Measurements from ENCODE around the gene TBRG4. TPM values are rescaled to one million over a fixed set of nuclear protein-coding genes. Genes with fewer than 3 reads are reported as not detected.

TBRG4 gene
- polyA plus RNA-seq, 1 donor from 2014 or later: 52.8 TPM

- H3K4me3 ChIP-seq (ENCODE audit: low read length): no peak overlapping the region
Observed at GRCh38 chr7:45132708-45133320, 21.3 kb upstream of the TBRG4 start.

GRCh38 chr7:45131891-45132290 is 20.4 kb upstream of the TBRG4 start:
- H3K79me2 ChIP-seq (replicated peaks; ENCODE audit: insufficient read depth, low read length): no peaks in the 10 kb centered on the region
- TF ChIP-seq TAF1 (IDR thresholded peaks at IDR 0.05; ENCODE audit: low read depth) (no peak), EP300 (conservative IDR thresholded peaks at IDR 0.05; ENCODE audit: poor library complexity, severe bottlenecking) (no peak), REST (IDR thresholded peaks at IDR 0.05; ENCODE audit: borderline replicate concordance) (no peak), EZH2 (IDR thresholded peaks at IDR 0.05; ENCODE audit: borderline replicate concordance, insufficient read depth, low read length, poor library complexity, severe bottlenecking) (no peak), MXI1 (conservative IDR thresholded peaks at IDR 0.05; ENCODE audit: poor library complexity, severe bottlenecking) (no peak), POLR2AphosphoS5 (IDR thresholded peaks at IDR 0.05) (no peak), SMC3 (conservative IDR thresholded peaks at IDR 0.05; ENCODE audit: poor library complexity) (no peak), RAD21 (conservative IDR thresholded peaks at IDR 0.05) (no peak)
- TF ChIP-seq, protein P1, sequence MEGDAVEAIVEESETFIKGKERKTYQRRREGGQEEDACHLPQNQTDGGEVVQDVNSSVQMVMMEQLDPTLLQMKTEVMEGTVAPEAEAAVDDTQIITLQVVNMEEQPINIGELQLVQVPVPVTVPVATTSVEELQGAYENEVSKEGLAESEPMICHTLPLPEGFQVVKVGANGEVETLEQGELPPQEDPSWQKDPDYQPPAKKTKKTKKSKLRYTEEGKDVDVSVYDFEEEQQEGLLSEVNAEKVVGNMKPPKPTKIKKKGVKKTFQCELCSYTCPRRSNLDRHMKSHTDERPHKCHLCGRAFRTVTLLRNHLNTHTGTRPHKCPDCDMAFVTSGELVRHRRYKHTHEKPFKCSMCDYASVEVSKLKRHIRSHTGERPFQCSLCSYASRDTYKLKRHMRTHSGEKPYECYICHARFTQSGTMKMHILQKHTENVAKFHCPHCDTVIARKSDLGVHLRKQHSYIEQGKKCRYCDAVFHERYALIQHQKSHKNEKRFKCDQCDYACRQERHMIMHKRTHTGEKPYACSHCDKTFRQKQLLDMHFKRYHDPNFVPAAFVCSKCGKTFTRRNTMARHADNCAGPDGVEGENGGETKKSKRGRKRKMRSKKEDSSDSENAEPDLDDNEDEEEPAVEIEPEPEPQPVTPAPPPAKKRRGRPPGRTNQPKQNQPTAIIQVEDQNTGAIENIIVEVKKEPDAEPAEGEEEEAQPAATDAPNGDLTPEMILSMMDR (IDR thresholded peaks at IDR 0.05; ENCODE audit: poor library complexity, severe bottlenecking): no peak

More at GRCh38 chr7:45132708-45133320, 21.3 kb upstream of the TBRG4 start:
- Histone ChIP-seq H2AFZ (ENCODE audit: low read depth, low read length) (no peak overlapping the region), H3F3A (ENCODE audit: insufficient read depth, low read length, poor library complexity, severe bottlenecking) (no peaks in the 10 kb centered on the region), H3K9me3 (ENCODE audit: low read length) (no peaks in the 10 kb centered on the region), H3K9me2 (ENCODE audit: insufficient read depth, low read length) (no peaks in the 10 kb centered on the region), H4K20me1 (ENCODE audit: insufficient read depth) (no peaks in the 10 kb centered on the region), H3K79me2 (replicated peaks; ENCODE audit: insufficient read depth, low read length) (no peaks in the 10 kb centered on the region), H3K4me2 (ENCODE audit: low read length) (no peak overlapping the region), H3K36me3 (ENCODE audit: insufficient read depth, low read length) (no peaks in the 10 kb centered on the region), H3K27ac (ENCODE audit: low read length) (no peak overlapping the region), H3K27me3 (ENCODE audit: insufficient read depth, low read depth, low read length) (no peaks in the 10 kb centered on the region), H3K9ac (ENCODE audit: low read length) (no peak overlapping the region)
- TF ChIP-seq, protein P1 (IDR thresholded peaks at IDR 0.05; ENCODE audit: poor library complexity, severe bottlenecking): no peak
- TF ChIP-seq EZH2 (IDR thresholded peaks at IDR 0.05; ENCODE audit: borderline replicate concordance, insufficient read depth, low read length, poor library complexity, severe bottlenecking): no peak
- no peak for TF ChIP-seq EP300 (conservative IDR thresholded peaks at IDR 0.05; ENCODE audit: poor library complexity, severe bottlenecking)

More at GRCh38 chr7:45131891-45132290, 20.4 kb upstream of the TBRG4 start:
- no peak overlapping the region for H2AFZ ChIP-seq (ENCODE audit: low read depth, low read length)
- no peaks in the 10 kb centered on the region for H3F3A ChIP-seq (ENCODE audit: insufficient read depth, low read length, poor library complexity, severe bottlenecking)
- no peaks in the 10 kb centered on the region for H3K9me2 ChIP-seq (ENCODE audit: insufficient read depth, low read length)
- no peaks in the 10 kb centered on the region for H3K36me3 ChIP-seq (ENCODE audit: insufficient read depth, low read length)
- no peaks in the 10 kb centered on the region for H3K9me3 ChIP-seq (ENCODE audit: low read length)
- H3K27me3 ChIP-seq (ENCODE audit: insufficient read depth, low read depth, low read length): no peaks in the 10 kb centered on the region
- H4K20me1 ChIP-seq (ENCODE audit: insufficient read depth): no peaks in the 10 kb centered on the region
- H3K27ac ChIP-seq (ENCODE audit: low read length): no peak overlapping the region
- no peak overlapping the region for H3K4me2 ChIP-seq (ENCODE audit: low read length)
- H3K4me3 ChIP-seq (ENCODE audit: low read length): no peak overlapping the region
- H3K9ac ChIP-seq (ENCODE audit: low read length): no peak overlapping the region
